ENCODE results near the gene EPG5.
A peak's percentile ranks its signal among the peaks of the same experiment; 100 is the strongest.

Gene EPG5

DNA sequence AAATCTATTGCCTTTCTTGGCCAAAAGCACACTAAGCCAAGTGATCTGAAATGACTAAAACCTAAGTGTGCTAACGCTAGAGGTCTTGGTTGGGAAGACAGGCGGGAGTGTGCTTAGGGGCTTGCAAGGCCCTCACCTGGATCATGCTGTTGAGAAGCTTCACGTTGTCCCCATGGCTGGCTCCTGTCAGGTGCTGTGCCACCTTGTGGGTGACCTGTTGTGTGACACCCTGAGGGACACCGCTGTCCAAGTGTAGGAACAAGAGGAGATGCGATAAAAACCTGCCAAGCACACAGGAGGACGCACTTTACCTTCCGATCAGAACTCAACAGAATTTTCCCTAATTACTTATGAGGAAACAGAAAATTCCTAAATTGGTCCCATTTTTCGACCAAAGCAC, 50.8 kb downstream of the EPG5 start:
- no peak for DNase-seq (ENCODE audit: extremely low read depth, low read depth)
- TF ChIP-seq, protein P1, sequence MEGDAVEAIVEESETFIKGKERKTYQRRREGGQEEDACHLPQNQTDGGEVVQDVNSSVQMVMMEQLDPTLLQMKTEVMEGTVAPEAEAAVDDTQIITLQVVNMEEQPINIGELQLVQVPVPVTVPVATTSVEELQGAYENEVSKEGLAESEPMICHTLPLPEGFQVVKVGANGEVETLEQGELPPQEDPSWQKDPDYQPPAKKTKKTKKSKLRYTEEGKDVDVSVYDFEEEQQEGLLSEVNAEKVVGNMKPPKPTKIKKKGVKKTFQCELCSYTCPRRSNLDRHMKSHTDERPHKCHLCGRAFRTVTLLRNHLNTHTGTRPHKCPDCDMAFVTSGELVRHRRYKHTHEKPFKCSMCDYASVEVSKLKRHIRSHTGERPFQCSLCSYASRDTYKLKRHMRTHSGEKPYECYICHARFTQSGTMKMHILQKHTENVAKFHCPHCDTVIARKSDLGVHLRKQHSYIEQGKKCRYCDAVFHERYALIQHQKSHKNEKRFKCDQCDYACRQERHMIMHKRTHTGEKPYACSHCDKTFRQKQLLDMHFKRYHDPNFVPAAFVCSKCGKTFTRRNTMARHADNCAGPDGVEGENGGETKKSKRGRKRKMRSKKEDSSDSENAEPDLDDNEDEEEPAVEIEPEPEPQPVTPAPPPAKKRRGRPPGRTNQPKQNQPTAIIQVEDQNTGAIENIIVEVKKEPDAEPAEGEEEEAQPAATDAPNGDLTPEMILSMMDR (IDR thresholded peaks at IDR 0.05; ENCODE audit: low read depth, low read length) = no peak

DNA sequence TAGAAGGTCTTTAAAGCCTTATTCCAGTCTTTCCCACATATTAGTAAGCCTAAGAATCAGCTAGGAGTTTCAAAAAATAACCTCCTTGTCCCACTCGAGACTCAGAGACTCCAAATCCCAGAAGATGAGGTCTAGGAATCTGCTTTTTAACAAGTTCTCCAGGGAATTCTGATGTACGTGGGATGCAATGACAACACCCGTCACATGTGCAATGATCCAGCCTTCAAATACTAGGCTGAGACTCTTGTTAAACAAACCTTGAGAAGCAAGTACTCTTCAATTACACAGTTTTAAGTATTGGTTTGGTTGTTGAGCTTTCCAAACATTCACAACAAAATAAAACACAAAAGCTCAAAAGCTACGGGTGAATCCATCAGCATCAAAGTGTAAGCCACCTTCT, 53.9 kb downstream of the EPG5 start:
- DNase-seq (ENCODE audit: extremely low read depth, low read depth) = no peak
- TF ChIP-seq, protein P1 (IDR thresholded peaks at IDR 0.05; ENCODE audit: low read depth, low read length) = no peak

DNA sequence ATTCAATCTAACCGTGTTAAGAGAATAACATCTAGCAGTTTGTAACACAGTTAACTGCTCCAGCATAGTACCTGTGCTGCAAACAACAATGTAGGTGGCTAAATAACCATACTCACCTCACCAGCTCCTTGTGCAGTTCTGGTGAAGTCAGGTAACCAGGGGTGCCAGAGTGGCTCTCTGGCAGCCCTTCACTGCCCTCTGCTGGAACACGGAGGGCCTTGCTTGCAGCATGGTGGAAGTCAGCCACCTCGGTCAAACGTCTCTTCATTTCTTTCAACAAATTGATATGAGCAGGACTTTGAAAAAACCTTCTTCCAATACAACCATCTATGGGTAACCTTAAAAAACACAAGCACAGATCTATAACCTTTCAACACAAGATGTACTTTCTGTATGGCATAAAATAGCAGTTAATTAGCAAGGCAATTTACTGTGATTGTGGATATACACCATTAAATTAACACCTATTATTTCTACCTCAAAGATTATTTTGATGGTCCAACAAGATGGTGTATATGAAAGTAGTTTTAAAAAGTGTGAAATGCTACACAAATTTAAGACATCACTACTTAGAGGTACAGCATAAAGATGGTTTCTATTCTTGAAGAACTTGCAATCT, 56.6 kb downstream of the EPG5 start:
- DNase-seq (ENCODE audit: extremely low read depth, low read depth) = no peak

DNA sequence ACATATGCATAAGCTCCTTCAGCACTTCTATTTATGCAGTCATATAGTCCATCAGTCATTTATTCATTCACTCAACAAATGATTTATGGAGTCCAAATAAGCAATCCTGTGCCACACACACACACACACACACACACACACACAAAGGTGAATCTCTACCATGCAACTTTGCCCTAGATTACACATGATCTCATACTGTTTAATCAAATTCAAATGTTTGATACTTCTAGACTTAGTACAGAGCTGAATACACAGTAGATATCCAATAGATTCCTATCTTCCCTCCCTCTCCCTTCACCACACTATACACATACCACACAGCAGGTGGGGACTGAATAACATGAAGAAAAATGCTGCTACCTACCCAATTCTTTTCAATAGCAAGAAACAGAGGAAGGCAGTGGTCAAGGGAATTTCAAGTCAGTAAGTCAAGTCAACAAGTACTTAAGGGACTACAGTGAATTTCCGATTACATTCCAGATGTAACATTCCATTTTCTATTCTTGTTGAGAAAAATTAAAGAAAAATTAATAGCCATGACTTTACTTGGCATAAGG, 65.4 kb downstream of the EPG5 start:
- TF ChIP-seq, protein P1 (IDR thresholded peaks at IDR 0.05; ENCODE audit: low read depth, low read length) = no peak
- DNase-seq (ENCODE audit: extremely low read depth, low read depth) = no peak

More for the DNA sequence above, 56.6 kb downstream of the EPG5 start:
- TF ChIP-seq, protein P1 (IDR thresholded peaks at IDR 0.05; ENCODE audit: low read depth, low read length) = peak; percentile 87

DNA sequence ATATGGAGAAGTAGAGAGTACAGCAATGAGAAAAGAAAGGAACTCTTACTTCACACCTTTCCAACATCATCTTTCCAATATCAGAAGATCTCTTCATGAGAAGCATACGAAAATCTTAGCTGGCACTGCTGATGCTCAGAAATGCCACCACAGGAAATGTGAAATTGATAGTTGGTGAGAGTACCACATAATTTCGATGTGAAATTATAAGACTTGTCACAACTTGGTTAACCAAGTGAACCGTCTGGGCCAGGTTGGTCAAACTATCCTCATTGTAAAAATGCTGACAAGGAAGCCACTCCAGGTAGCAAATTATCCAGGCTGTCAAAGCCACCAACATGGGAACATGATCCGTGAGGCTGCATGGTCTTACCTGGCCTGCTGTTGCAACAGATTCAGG, 66.5 kb downstream of the EPG5 start:
- TF ChIP-seq, protein P1 (IDR thresholded peaks at IDR 0.05; ENCODE audit: low read depth, low read length) = no peak
- no peak for DNase-seq (ENCODE audit: extremely low read depth, low read depth)

DNA sequence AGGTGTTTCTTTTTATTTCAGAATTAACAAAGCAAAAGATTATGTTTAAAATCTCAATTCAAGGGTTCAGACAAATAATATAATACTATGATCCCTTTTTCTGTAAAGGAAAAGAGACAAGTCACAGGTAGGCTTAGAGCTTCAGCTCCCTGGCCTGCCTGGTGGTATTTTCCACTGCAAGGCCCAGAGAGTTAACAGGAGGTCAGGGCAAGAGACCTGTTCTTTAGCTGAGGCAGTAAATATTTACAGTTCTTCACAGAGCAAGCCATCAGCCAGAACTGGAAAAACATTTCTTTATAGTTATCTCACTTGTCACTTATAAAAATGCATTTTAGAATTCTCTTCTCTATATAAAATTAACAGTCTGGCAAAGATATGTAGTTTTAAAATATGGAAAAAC, 70.1 kb downstream of the EPG5 start:
- TF ChIP-seq, protein P1 (IDR thresholded peaks at IDR 0.05; ENCODE audit: low read depth, low read length) = no peak
- DNase-seq (ENCODE audit: extremely low read depth, low read depth) = no peak

DNA sequence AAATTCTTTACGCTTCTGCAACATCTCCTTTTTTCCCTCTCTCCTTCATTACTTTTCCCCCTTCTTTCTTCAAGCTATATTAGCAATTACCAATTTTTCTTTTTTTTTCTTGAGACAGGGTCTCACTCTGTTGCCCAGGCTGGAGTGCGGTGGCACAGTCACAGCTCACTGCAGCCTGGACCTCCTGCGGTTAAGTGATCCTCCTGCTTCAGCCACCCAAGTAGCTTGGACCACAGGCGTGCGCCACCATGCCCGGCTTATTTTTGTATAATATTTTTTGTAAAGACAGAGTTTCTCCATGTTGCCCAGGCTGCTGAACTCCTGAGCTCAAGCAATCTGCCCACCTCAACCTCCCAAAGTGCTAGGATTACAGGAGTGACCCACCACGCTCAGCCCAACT, 70.7 kb downstream of the EPG5 start:
- DNase-seq (ENCODE audit: extremely low read depth, low read depth) = no peak
- TF ChIP-seq, protein P1 (IDR thresholded peaks at IDR 0.05; ENCODE audit: low read depth, low read length) = no peak
